ENCODE measurements around the gene ETV3L. TPM values are rescaled to one million over a fixed set of nuclear protein-coding genes. Genes with fewer than 3 reads are reported as not detected.

The ETV3L gene
- total and polyA plus RNA-seq, 2 donors from 2014 or later (not counting 2 experiments from before 2014, with no cell fraction given), result not detected

Other genes starting within 250 kb of the ETV3L start
- gene INSRR, start 240.7 kb downstream of the ETV3L start, total RNA-seq, result not detected in 2 replicates
- not detected in 2 replicates for gene INSRR, start 240.7 kb downstream of the ETV3L start, polyA plus RNA-seq
- gene NTRK1, start 238.9 kb downstream of the ETV3L start, total RNA-seq, result not detected in 2 replicates
- gene NTRK1, start 238.9 kb downstream of the ETV3L start, polyA plus RNA-seq, result 0.03 TPM in 1 of 2 replicates, not detected in the other
- gene PEAR1, start 206.1 kb downstream of the ETV3L start, total RNA-seq, result 6.6 and 7.3 TPM in 2 replicates
- 3.3 and 4.0 TPM in 2 replicates for gene PEAR1, start 206.1 kb downstream of the ETV3L start, polyA plus RNA-seq
- not detected in 2 replicates for gene LRRC71, start 179.2 kb downstream of the ETV3L start, total RNA-seq
- not detected in 2 replicates for gene LRRC71, start 179.2 kb downstream of the ETV3L start, polyA plus RNA-seq
- gene ARHGEF11, start 54.1 kb downstream of the ETV3L start, total RNA-seq, result 16.5 and 18.4 TPM in 2 replicates
- gene ARHGEF11, start 54.1 kb downstream of the ETV3L start, polyA plus RNA-seq, result 5.6 and 6.1 TPM in 2 replicates
- gene ETV3, start 38.6 kb upstream of the ETV3L start, total RNA-seq, result 26.2 and 27.0 TPM in 2 replicates
- 5.9 and 7.3 TPM in 2 replicates for gene ETV3, start 38.6 kb upstream of the ETV3L start, polyA plus RNA-seq